ENCODE measurements around the gene SEC24C.

DNA sequence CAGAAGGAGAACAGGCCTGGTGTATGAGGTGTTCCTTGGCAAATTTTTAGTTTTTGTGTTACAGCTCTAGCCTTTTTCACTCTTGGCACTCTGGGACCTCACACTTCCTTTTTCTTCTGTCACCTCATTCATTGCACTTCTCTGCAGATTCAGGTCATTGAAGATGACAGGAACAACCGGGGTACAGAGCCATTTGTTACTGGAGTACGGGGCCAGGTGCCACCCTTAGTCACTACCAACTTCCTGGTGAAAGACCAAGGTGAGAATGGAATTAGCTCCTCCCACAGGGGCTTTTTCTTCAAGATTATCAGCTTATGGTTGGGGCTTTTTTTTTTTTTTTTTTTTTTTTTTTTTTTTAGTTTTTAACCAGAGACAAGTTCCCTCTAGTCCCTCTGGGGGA, 19.2 kb downstream of the SEC24C start:
- no peak for TF ChIP-seq EZH2 (IDR thresholded peaks at IDR 0.05; ENCODE audit: borderline replicate concordance, low read depth, low read length, poor library complexity, severe bottlenecking)
- TF ChIP-seq, protein P1, sequence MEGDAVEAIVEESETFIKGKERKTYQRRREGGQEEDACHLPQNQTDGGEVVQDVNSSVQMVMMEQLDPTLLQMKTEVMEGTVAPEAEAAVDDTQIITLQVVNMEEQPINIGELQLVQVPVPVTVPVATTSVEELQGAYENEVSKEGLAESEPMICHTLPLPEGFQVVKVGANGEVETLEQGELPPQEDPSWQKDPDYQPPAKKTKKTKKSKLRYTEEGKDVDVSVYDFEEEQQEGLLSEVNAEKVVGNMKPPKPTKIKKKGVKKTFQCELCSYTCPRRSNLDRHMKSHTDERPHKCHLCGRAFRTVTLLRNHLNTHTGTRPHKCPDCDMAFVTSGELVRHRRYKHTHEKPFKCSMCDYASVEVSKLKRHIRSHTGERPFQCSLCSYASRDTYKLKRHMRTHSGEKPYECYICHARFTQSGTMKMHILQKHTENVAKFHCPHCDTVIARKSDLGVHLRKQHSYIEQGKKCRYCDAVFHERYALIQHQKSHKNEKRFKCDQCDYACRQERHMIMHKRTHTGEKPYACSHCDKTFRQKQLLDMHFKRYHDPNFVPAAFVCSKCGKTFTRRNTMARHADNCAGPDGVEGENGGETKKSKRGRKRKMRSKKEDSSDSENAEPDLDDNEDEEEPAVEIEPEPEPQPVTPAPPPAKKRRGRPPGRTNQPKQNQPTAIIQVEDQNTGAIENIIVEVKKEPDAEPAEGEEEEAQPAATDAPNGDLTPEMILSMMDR (conservative IDR thresholded peaks at IDR 0.05; ENCODE audit: low read depth, low read length), result no peak
